Activated naive CD4-positive, alpha-beta T cell (primary cell): ENCODE data around the gene SH3GL3.

Source experiments
- DNase-seq, 4 experiments: peaks; one replicate each; lab custom pipeline; 2025; lab: John Stamatoyannopoulos, UW

Gene SH3GL3

DNA sequence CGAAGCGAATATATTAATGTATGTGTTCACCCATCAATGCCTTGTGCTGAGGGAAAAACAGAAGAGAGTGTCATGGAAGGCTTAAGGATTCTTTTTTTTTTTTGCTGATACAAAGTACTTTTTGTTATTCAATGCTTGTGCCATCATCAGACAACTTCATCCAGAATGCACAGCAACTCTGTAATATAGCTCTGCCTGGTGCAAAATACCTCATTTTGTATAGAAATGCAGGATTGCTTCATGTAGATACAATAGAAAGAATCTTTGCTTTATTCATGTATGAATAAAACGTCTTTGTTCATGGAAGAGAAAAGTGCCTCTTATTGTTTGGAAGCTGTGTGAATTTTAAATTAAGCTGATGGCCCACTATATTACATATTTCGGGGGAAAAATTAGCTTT lies 62.9 kb downstream of the SH3GL3 start:
- DNase-seq: no peak

DNA sequence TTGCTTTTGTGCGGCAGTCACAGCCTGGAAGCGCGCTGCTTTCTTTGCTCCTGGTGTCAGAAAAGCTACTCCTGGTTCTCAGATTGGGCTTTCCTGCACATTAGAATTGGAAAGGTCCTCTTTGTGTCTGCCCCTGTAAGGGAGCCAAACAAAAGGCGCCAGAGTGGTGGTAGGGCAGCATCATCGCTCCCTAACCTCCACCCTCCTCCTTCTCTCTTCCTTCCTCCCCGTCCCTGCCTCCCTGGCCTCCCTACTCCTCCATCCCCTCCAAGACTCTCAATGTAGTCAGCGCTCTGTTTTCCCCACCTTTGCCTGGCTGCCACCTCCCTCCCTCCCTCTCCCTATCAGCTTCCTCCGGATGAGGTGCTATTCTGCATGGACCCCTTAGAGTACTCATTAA lies 65.3 kb downstream of the SH3GL3 start:
- no peak for DNase-seq

DNA sequence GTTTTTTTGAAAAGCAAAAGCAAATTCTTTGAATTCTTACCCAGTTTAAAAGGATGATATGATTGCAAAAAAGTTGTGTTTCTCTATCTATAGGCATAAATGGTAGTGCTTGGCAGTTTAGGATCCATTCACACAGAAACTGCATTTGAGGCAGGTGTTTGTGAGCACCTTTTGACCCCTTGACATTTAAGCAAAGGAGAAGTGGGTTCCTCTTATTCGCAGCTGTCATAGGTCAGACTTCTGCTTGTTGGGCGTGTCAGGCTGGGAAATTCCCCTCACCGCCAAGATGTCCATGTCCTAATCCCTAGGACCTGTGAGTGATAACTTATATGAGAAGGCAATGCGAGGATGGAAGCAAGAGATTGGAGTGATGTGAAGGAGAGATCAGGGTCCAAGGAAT lies 67.4 kb downstream of the SH3GL3 start:
- no peak for DNase-seq

DNA sequence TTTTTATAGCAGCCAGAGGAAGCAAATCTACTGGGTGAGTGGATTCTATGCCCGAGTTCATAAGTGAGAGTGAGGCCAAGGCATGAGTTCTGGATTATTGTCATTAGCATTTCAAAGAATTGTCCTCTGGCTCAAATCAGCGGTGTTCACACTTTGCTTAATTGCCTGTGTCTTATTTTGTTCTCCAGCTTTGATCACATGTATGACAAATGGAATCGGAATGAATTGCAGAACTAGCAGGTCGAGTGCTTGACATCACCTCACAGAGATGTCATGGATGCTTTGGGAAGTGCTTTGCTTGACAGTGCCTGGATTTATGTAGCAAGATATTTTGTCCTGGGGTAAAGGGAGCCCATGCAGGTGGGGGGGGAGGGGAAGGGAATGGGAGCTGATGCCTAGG lies 68.0 kb downstream of the SH3GL3 start:
- DNase-seq: no peak

DNA sequence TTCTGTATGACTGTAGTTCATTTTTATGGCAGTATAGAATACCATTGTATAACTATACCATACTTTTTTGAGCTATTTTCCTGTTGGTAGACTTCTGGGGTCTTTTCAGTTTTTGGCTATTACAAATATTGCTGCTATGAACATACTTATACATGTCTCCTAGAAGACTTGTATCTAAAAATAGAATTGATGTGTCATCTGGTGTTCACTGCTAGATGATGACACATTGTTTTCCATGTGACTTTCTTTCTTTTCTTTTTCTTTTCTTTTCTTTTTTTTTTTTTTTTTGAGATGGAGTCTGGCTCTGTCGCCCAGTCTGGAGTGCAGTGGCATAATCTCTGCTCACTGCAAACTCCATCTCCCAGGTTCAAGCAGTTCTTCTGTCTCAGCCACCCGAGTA lies 69.8 kb downstream of the SH3GL3 start:
- no peak for DNase-seq

DNA sequence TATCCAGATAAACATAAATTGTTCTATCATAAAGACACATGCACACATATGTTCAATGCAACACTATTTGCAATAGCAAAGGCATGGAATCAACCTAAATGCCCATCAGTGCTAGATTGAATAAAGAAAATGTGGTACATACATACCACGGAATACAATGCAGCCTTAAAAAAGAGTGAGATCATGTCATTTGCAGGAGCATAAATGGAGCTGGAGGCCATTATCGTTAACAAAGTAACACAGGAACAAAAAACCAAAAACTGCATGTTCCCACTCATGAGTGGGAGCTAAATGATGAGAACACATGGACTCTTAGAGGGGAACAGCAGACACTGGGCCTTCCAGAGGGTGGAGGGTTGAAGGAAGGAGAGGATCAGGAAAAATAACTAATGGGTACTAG lies 79.2 kb downstream of the SH3GL3 start:
- no peak for DNase-seq

DNA sequence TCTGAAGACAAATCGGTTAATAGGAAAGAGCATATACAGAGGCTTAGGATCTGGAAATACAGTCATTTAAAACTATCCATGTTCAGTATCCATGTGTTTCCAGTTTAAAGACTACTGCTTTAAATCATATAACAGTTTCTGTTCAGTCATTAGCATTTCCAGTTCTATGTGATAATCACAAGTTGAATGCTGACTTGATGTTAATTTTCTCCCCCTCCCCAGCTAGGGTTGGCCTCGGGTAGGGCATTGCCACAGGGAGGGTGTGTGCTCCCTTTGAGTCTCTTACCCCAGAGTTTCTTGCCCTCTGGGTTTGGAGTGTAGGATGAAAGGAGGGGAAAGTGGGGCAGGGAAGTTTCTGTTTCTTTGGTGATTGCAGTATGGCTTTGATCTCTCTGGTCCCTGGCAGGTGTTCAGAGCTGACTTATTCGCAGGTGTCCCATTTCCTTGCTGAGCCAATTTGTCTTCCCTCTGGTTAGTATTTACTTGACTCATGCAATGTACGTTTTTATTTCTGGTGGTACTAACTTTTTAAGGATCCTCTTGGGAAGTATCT lies 86.3 kb downstream of the SH3GL3 start:
- DNase-seq: no peak

DNA sequence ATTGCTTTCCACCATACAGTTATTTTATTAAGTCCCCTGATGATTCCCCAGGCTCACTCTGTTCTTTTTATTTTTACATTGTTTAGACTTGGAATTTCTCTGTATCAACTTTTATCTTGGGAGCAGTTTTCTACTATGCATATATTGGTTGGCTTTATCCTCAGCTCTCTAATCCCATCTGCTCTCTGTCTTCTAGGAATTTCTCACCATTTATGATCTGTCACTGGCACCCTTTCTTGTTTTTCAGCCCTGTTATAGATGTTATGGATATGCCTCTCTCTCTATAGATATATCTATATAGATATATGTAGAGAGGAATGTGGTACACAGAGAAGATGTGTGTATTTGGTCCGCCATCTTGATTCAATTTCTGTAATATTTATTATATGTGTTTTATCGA lies 90.5 kb downstream of the SH3GL3 start:
- no peak for DNase-seq

DNA sequence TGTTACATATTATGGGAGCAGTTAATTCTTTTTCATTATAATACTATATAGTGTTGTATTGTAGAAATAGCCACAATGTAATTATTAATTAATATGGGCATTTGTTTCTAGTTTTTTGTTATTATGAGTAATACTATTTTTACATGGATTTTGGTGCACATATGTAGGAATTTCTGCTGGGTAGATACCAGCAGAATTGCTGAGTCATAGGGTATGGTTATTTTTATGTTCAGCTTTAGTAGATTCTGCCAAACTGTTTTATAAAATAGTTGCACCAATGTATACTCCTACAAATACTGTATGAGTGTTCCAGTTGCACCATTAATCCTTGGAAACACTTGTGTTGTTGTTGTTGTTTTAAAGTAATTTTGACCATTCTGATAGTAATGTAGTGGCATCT lies 91.5 kb downstream of the SH3GL3 start:
- DNase-seq: no peak

DNA sequence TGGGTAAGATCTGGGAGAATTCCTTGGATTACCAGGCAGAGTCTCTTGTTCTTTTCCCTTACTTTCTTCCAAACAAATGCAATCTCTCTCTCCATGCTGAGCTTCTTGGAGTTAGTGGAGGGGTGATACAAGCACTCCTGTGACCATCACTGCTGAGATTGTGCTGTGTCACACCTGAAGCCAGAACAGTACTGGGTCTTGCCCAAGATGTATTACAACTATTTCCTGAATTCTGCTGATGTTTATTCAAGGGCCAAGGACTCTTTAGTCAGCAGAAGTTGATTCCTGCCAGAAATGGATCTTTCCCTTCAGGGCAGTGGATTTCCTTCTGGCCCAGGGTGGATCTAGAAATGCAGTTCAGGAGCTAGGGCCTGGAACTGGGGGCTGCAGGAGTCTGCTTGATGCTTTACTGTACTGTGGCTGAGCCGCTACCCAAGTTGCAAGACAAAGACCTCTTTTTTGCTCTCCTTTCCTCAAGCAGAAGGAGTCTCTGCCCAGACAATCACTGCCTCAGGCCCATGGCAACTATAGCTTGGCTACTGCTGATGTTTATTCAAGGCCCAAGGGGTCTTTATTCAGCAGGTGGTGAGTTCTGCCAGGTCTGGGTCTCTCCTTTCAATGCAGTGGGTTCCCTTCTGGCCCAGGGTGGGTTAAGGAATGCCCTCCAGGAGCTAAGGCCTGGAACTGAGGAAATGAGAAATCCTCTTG lies 98.8 kb downstream of the SH3GL3 start:
- no peak for DNase-seq

DNA sequence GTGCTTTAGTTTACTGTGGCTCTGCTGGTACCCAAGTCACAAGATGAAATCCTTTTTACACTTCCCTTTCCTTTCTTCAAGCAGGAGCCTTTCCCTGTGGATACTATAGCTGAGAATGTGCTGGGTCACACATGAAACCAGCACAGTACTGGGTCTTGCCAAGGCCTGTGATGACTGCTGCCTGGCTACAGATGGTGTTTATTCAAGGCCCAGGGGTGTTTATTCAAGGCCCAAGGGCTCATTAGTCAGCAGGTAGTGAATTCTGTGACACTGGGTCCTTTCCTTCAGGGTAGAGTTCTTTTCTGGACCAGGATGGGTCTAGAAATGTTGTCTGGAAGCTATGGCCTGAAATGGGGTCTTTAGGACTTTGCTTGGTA lies 99.4 kb downstream of the SH3GL3 start:
- DNase-seq: no peak

DNA sequence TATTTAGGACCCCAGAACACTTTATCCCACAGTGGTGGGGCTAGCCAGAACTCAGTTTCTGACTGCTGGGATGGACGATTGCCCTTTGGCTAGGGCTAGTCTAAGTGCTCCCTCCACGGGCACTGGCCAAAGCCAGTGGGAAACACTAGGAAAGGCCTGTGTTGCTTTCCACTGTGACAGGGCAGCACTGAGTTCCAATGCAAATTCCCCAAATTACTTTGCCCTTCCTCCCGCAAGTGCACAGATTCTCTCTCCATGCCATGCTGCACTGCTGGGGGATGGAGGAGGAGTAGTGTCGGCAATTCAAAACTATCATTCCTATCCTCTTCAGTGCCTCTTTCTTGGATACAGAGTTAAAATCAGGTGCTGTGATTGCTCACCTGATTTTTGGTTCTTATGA lies 100.0 kb downstream of the SH3GL3 start:
- DNase-seq: no peak

DNA sequence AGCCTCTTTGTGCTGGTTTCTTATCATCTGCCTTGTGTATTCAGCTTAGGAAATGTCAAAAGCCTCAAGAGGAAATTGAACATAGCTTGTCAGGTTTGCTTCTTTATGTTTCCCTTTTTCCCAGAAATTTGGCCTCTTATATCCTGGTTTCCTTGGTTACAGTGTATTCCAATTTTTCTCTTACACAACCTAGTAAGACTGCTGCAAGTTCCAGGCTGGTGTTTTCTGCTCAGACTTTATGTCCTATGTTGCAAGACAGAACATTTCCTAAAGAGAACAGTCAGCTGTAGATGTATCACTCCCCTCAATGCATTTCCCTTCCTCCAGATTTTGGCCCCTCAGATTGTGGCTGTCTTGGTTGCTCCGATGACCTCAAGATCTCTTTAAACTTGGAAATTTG lies 102.5 kb downstream of the SH3GL3 start:
- no peak for DNase-seq

DNA sequence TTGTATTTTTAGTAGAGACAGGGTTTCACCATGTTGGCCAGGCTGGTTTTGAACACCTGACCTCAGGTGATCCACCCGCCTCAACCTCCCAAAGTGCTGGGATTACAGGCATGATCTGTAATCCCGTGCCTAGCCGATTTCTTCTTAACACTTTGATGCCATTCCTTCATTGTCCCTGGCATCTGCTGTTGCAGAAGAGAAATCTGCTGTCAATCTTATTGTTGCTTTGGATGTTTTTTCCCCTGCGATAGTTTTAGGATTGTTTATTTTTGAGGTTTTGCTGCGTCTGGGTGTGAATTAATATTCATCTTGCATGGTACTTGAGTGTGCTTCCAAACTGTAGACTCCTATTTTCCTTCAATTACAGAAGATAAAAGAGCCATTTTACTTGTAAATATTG lies 107.4 kb downstream of the SH3GL3 start:
- no peak for DNase-seq

DNA sequence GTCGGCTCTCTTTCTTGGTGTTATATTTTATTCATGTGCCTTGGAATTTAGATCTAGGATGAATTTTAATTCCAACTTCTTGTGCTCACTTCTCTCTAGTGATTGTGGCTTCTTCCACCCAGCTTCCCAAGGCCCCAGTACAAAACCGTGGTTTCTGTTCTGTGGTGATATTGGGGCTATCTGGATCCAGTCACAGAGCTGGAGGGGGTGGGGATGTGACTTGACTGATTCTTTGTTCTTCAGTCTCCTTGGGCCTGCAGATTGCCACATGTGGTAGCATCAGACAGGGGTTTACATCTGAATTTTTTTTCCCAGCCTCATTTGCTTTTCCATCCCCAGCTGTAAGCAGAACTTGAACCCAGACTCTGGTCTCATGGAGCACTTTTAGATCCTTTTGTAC lies 108.2 kb downstream of the SH3GL3 start:
- DNase-seq: no peak

DNA sequence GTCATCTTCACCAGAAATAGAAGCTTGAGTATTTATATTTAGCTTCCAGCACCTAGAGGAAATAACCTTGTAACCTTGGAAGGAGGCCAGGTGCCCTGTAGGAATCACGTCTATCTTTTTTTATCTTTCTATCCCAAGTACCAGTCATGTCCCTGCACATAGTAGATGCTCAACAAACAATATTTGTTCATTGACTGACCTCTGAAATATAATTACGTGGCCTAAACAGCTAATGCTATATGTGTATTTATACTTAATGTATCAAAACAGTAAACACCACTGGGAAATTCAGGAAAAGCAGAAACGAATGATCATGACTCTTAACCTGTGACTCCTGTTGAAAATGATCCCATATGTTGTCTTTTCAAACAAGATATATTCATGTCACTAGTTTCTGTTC lies 108.9 kb downstream of the SH3GL3 start:
- DNase-seq: no peak

DNA sequence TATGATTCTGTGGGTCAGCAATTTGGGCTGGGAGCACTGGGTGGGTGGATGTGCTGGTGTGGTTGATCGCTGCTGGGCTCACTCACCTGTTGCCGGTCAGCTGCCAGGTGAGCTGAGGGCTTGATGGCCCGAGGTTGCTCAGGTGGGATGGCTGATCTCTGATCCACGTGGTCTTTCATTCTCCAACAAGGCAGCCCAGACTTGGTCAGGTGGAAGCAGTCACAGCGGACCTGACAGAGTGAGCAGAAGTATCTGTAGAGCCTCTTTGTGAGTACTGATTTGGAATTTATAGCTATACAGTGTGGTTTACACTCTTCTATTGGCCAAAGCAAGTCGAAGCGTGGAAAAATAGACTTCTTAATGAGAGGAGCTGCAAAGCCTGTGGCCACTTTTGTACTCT lies 109.6 kb downstream of the SH3GL3 start:
- no peak for DNase-seq

DNA sequence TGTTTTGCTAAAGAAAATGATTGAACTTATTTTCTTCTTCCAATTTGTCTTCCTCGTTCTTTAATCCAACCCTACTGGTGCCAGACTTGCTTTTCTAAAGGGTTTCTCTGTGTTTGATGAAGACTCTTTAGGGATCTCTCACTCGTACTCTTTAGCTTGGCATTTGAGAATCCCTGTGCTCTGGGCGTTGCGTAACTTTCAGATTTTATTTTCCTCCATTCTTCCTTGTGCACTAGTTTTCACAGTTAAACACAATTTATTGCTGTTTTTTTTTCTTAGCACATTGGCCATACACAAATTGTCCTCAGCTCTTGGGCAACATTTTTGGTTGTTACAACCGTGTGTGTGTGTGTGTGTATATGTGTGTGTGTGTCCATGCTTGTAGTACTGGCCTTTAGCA lies 111.0 kb downstream of the SH3GL3 start:
- DNase-seq: no peak

DNA sequence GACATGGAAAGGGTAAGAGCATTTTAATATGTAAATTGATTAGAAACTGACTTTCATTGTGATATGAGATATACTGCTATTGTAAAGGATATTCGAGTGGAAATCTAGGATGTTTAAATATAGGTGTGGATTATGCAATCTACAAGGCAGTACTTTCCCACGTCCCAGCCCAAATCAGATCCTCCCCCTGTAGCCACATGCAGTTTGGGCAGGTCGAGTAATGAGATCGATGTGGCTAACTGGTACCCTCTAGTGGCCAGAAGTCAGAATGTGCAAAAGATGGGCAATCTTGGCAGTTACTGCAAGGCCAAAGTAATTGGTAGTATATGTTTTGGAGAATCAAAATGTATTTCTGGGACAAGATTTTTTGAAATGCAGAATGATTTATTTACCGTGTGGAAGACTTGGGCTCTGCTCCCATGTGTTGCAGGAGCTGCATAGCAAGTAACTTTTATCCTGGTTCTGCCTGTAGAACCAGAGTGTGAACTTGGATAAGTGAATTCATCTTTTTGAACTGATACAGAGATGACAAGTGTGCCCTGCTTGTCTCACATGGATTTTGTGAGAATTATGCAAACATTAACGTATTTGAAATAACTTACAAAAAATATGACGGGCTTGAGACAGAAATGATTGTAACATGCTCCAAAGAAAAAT lies 112.3 kb downstream of the SH3GL3 start:
- DNase-seq: no peak

DNA sequence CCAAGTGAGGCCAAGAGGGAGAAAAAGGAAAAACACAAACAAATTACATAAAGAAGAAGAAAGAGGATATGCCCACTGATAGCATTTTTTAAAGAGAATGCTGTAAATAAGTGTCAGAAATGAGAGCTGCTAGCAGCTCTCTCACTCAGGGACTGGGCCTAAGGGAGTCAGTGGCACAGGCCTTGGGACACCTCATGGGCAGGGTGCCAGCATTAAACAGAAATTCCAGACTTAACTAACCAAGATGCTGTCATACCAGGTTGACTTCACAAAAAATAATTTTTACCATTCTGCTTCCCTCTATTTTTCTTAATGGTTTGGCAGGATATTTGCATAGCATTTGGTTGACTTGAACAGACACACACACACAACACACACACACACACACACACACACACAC lies 114.5 kb downstream of the SH3GL3 start:
- DNase-seq: no peak

DNA sequence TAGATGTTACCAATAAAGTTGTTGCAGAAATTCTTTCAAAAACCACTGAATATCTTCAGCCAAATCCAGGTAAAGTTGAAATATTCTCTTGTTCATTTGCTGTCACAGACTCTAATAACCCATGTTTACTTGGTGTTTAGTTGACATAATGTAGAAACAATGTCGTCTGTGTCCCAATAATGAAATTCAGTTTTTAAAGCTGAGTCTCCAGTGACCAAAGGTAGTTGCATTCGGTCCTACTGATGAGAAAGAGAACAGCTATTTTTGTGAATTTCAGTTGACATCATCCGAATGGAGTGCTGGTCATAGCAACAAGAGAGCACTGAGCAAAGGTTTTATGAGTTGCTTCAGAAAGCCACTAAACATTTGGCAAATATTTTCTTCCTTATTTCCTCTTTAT lies 118.0 kb downstream of the SH3GL3 start:
- no peak for DNase-seq

DNA sequence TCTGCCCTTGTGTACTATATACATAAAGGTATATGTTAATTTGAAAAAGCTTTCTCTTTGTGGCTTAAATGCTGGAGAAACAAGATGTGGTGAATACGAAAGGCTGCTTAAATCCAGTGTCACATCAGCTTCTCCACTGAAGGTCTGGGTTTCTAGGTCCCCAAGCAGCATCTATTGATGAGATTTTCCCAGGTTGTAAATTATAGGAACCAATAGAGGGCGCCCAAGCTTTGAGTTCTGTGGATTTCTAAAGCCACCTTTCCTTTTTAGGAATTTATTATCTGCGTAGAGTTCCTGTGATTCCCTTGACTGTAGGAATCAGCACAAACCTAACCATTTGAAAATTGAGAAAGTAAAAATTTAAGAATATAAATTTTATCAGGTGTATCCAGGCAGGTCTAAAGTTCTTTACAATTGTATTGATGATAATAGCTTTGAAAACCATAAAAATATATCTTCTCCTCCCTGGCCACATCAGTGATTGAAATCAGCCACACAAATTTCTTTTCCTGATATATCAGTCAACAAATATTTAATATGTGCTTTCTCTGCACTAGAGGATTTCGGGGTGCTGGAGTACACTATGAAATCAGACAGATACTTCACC lies 118.5 kb downstream of the SH3GL3 start:
- no peak for DNase-seq

DNA sequence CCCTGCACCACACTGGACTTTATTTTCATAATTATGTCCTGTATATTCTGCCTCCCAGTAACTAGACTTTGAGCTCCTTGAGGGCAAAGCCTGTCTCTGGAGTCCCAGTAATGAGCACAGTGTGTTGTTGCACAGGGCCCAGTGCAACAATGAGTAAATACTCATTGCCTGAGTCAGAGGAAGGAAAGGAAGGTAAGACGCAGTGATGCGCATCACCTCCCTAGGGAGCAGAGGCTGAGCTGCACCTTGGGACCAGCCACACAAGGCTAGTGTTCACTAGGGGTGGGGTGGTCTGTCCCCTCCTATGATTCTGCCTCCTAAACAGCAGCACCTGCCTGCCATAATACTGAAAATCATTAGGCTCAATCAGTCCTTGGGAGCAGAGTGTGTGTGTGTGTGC lies 120.2 kb downstream of the SH3GL3 start:
- no peak for DNase-seq

DNA sequence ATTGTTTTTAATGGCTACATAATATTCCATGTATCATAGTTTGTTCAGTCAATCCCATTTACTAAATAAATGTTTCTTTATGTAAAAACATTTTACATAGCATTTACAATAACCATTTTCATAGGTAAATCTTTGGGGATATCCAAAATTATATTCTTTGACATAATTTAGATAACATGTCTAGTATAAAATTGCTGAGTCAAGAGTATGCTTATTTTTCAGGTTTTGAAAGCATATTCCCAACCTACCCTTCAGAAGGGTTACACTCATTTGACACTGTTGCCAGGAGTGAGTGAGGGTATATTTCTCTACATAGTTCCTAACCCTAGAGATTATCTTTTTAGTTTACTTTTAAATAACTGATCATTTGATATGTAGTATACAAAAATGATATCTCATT lies 122.2 kb downstream of the SH3GL3 start:
- no peak for DNase-seq
